ENCODE results near the gene ELAVL3. TPM values are rescaled to one million over a fixed set of nuclear protein-coding genes. Genes with fewer than 3 reads are reported as not detected.
A peak's percentile ranks its signal among the peaks of the same experiment; 100 is the strongest.

Gene ELAVL3
- total RNA-seq, 2 experiments from 2014 or later: not detected

DNA sequence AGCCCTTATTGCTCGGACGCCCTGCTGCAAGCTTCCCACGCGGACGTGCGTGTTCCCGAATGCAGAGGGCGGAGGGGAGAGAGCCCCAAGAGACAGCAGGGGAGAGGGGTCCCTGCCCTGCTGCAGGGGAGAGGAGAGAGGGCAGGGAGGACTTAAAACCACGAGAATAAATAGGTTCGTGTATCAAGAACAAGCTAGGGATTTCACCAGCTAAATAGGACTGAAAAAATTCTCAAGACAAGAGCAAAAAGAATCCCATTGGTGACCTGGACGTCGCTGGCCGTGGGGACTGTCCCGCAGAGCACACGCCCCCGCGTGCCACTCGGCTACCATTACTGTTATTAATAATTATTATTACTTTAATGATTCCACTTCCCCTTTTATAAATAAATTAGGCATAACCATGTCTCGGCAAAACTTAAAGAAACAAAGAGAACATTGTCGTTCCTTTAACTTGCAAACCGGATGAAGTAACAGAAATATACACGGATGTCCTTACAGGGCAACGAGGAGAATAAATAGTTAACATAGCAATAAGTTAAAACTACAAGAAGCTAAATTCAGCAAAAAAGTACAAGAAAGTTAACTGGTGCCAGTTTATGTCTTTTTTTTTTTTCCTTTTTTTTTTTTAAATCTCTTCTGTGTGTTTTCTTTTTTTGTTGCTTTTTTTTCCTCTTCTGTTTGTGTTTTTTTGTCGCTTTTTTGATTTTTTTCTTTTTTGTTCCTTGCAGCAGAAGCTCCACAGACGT lies 28.8 kb downstream of the ELAVL3 start:
- no peaks in the 10 kb centered on the region for H3K9me3 Mint-ChIP-seq (ENCODE audit: low read depth)
- no peak overlapping the region for H3K4me3 Mint-ChIP-seq
- no peak for ATAC-seq
- no peak overlapping the region for H3K27ac Mint-ChIP-seq
- H3K27me3 Mint-ChIP-seq: no peaks in the 10 kb centered on the region
- no peaks in the 10 kb centered on the region for H3K4me1 Mint-ChIP-seq
- peaks cover 5% of the 10 kb centered on the region for H3K36me3 Mint-ChIP-seq
- CTCF ChIA-PET: interaction anchor here (0.7 to 2.0 kb wide), 4 partner anchors 9 to 69 kb away, joined by 3 to 8 read pairs (median 4); no protein-coding TSS in a partner anchor
- no peak for DNase-seq

- CTCF ChIA-PET: no interaction called here
- no peaks in the 10 kb centered on the region for H3K27me3 Mint-ChIP-seq
- DNase-seq: no peak
- no peaks in the 10 kb centered on the region for H3K9me3 Mint-ChIP-seq (ENCODE audit: low read depth)
- no peak overlapping the region for H3K27ac Mint-ChIP-seq
- H3K4me3 Mint-ChIP-seq: no peak overlapping the region
- peaks cover 7% of the 10 kb centered on the region for H3K36me3 Mint-ChIP-seq
- ATAC-seq: no peak
- H3K4me1 Mint-ChIP-seq: no peaks in the 10 kb centered on the region
These were observed 29.4 kb downstream of the ELAVL3 start for GRCh38 chr19:11451327-11451870.

GRCh38 chr19:11450570-11451326 lies 30.1 kb downstream of the ELAVL3 start:
- no peak overlapping the region for H3K4me3 Mint-ChIP-seq
- no peaks in the 10 kb centered on the region for H3K9me3 Mint-ChIP-seq (ENCODE audit: low read depth)
- no peaks in the 10 kb centered on the region for H3K4me1 Mint-ChIP-seq
- ATAC-seq (no peak), DNase-seq (no peak)
- CTCF ChIA-PET: interaction anchor here (0.7 to 2.0 kb wide), 4 partner anchors 9 to 70 kb away, joined by 3 to 5 read pairs (median 3); partner anchors contain the start of genes ODAD3 and PRKCSH
- no peaks in the 10 kb centered on the region for H3K27me3 Mint-ChIP-seq
- no peak overlapping the region for H3K27ac Mint-ChIP-seq
- peaks cover 7% of the 10 kb centered on the region for H3K36me3 Mint-ChIP-seq

GRCh38 chr19:11448923-11449554 lies 31.8 kb downstream of the ELAVL3 start:
- no peak for DNase-seq
- H3K9me3 Mint-ChIP-seq (ENCODE audit: low read depth): no peaks in the 10 kb centered on the region
- H3K27ac Mint-ChIP-seq: no peak overlapping the region
- CTCF ChIA-PET: interaction anchor here (0.8 to 2.0 kb wide), 3 partner anchors 34 to 68 kb away, joined by 3 to 5 read pairs (median 4); no protein-coding TSS in a partner anchor
- no peak overlapping the region for H3K4me3 Mint-ChIP-seq
- H3K4me1 Mint-ChIP-seq: no peaks in the 10 kb centered on the region
- no peak for ATAC-seq
- no peaks in the 10 kb centered on the region for H3K27me3 Mint-ChIP-seq
- peaks cover 7% of the 10 kb centered on the region for H3K36me3 Mint-ChIP-seq

DNA sequence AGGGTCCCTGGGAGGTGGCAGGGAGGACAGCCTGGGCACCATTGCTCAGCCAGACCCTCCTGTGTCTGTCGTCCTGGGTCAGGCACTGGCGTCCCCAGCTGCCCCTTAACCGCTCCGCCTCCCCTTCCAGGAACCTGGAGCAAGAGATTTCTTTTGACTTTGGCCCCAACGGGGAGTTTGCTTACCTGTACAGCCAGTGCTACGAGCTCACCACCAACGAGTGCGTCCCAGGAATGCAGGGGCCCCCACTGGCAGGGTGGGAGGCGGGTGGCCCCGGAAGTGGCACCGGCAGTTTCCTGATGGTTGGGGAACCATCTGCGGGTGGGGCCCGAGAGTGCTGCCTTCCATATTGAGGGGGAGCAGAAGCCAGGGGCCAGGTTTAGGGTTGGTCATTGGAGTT lies 32.4 kb downstream of the ELAVL3 start:
- no peaks in the 10 kb centered on the region for H3K27me3 Mint-ChIP-seq
- no peaks in the 10 kb centered on the region for H3K4me1 Mint-ChIP-seq
- DNase-seq: no peak
- no peak for ATAC-seq
- CTCF ChIA-PET: interaction anchor here (0.9 to 2.0 kb wide), 3 partner anchors 20 to 67 kb away, joined by 3 to 5 read pairs (median 4); no protein-coding TSS in a partner anchor
- no peaks in the 10 kb centered on the region for H3K9me3 Mint-ChIP-seq (ENCODE audit: low read depth)
- no peak overlapping the region for H3K4me3 Mint-ChIP-seq
- no peak overlapping the region for H3K27ac Mint-ChIP-seq
- H3K36me3 Mint-ChIP-seq: peaks cover 7% of the 10 kb centered on the region

DNA sequence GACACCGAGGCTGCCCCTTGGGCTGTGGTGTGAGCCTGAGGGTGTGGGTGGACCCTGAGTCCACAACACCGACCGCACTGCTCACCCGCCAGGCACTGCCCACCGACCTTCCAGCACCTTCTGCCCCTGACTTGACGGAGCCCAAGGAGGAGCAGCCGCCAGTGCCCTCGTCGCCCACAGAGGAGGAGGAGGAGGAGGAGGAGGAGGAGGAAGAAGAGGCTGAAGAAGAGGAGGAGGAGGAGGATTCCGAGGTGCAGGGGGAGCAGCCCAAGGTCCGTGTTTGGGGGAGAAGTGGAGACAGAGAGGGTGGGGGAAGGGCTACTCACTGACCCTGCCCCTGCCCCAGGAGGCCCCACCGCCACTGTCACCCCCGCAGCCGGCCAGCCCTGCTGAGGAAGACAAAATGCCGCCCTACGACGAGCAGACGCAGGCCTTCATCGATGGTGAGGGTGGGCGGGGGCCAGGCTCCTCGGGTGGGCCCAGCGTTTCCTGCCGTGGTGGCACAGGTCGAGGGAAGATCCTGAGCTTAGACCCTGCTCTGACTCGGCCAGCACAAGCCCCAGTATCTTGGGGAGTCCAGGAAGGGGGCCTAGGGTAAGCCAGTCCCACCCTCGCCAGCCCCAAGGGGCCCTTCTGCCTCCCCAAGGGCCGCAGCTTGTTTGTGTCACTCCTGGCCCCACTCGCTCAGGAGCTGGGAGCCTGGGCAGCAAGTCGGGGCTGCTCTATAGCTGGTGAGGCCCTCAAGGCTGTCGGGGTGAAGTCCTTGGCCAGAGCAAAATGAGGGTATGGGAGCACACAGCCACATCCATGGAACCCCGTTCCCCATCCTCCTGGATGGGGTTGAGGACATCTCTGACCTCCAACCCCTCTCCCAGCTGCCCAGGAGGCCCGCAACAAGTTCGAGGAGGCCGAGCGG lies 33.2 kb downstream of the ELAVL3 start:
- Mint-ChIP-seq H3K4me1 (no peaks in the 10 kb centered on the region), H3K4me3 (no peak overlapping the region), H3K9me3 (ENCODE audit: low read depth) (no peaks in the 10 kb centered on the region)

GRCh38 chr19:11446652-11447301 lies 34.1 kb downstream of the ELAVL3 start:
- peak; percentile 63 for ATAC-seq
- Mint-ChIP-seq H3K4me3 (no peak overlapping the region), H3K9me3 (ENCODE audit: low read depth) (no peaks in the 10 kb centered on the region), H3K27ac (no peak overlapping the region), H3K27me3 (no peaks in the 10 kb centered on the region), H3K4me1 (no peaks in the 10 kb centered on the region), H3K36me3 (peaks cover 14% of the 10 kb centered on the region)
- CTCF ChIA-PET: interaction anchor here (0.8 to 1.6 kb wide), 3 partner anchors 9 to 153 kb away, joined by 3 to 5 read pairs (median 3); partner anchors contain the start of gene PRKCSH
- peak; percentile 50 for DNase-seq

More for the DNA sequence above, 33.2 kb downstream of the ELAVL3 start:
- no peaks in the 10 kb centered on the region for H3K27me3 Mint-ChIP-seq
- no peak for ATAC-seq
- no peak overlapping the region for H3K27ac Mint-ChIP-seq
- peaks cover 8% of the 10 kb centered on the region for H3K36me3 Mint-ChIP-seq
- no peak for DNase-seq
- CTCF ChIA-PET: interaction anchor here (0.8 to 1.2 kb wide), 3 partner anchors 12 to 35 kb away, joined by 3 to 4 read pairs (median 3); partner anchors contain the start of gene PRKCSH

DNA sequence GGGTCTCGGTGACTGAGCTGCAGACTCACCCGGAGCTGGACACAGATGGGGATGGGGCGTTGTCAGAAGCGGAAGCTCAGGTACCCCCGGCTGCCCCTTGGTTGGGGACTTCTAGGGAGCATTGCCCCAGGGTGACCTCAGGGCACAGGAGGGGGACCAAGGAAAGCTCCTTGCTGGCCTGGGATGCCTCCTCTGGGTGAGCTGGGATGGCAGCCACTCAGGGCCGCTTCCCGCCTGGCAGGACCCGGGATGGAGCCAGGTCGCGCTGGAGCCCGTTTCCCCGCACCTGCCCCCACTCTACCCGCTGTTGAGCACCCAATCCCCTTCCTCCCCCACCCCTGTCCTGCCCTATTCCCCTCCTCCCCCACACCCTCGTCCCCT lies 34.6 kb downstream of the ELAVL3 start:
- Mint-ChIP-seq H3K4me3 (no peak overlapping the region), H3K27me3 (no peaks in the 10 kb centered on the region), H3K9me3 (ENCODE audit: low read depth) (no peaks in the 10 kb centered on the region), H3K27ac (no peak overlapping the region), H3K4me1 (no peaks in the 10 kb centered on the region), H3K36me3 (peaks cover 16% of the 10 kb centered on the region)
- DNase-seq (no peak), ATAC-seq (no peak)
- CTCF ChIA-PET: interaction anchor here (0.7 to 1.6 kb wide), 4 partner anchors 9 to 152 kb away, joined by 3 to 5 read pairs (median 3); partner anchors contain the start of genes PRKCSH and SWSAP1

GRCh38 chr19:11445141-11445540 lies 35.7 kb downstream of the ELAVL3 start:
- Mint-ChIP-seq H3K27ac (no peak overlapping the region), H3K9me3 (ENCODE audit: low read depth) (no peaks in the 10 kb centered on the region), H3K4me3 (no peak overlapping the region), H3K36me3 (peaks cover 24% of the 10 kb centered on the region), H3K4me1 (peaks cover 4% of the 10 kb centered on the region), H3K27me3 (no peaks in the 10 kb centered on the region)
- no peak for ATAC-seq
- CTCF ChIA-PET: interaction anchor here (0.7 to 1.6 kb wide), 4 partner anchors 8 to 151 kb away, joined by 3 to 5 read pairs (median 3); partner anchors contain the start of gene PRKCSH
- DNase-seq: no peak

- H3K36me3 Mint-ChIP-seq: peaks cover 22% of the 10 kb centered on the region
- no peaks in the 10 kb centered on the region for H3K9me3 Mint-ChIP-seq (ENCODE audit: low read depth)
- DNase-seq (no peak), ATAC-seq (no peak)
- CTCF ChIA-PET: interaction anchor here (0.9 to 3.2 kb wide), 6 partner anchors 8 to 115 kb away, joined by 3 to 11 read pairs (median 6); partner anchors contain the start of genes ELOF1, ODAD3 and PRKCSH
- no peaks in the 10 kb centered on the region for H3K27me3 Mint-ChIP-seq
- H3K4me1 Mint-ChIP-seq: peaks cover 4% of the 10 kb centered on the region
- H3K27ac Mint-ChIP-seq: no peak overlapping the region
- H3K4me3 Mint-ChIP-seq: no peak overlapping the region
These were observed 36.8 kb downstream of the ELAVL3 start for GRCh38 chr19:11444059-11444458.

DNA sequence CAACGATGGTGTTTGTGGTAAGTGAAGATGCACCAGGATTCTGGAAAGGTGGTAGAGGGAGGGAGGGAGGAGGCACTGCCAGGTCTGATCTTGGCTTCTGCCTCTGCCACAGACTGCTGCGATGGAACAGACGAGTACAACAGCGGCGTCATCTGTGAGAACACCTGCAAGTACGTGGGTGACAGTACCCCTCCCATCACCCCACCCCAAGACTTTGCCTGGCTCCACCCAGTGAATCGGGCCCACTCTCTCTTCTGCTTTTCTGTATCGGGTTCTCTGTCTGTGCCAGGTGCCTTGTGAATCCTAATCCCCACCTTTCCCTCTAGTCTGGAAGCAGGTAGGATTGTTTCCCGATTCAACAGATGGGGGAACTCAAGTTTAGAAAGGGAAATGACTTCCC lies 42.9 kb downstream of the ELAVL3 start:
- ATAC-seq (no peak), DNase-seq (no peak)
- H3K27ac Mint-ChIP-seq: no peak overlapping the region
- peaks cover 30% of the 10 kb centered on the region for H3K4me1 Mint-ChIP-seq
- H3K36me3 Mint-ChIP-seq: peaks cover 44% of the 10 kb centered on the region
- no peaks in the 10 kb centered on the region for H3K27me3 Mint-ChIP-seq
- H3K9me3 Mint-ChIP-seq (ENCODE audit: low read depth): no peaks in the 10 kb centered on the region
- peak overlapping the region; percentile 33 for H3K4me3 Mint-ChIP-seq
- CTCF ChIA-PET: interaction anchor here (0.7 to 1.7 kb wide), 4 partner anchors 8 to 194 kb away, joined by 3 to 5 read pairs (median 4); no protein-coding TSS in a partner anchor

Data from activated CD8-positive, alpha-beta memory T cell treated with anti-CD3 and anti-CD28 coated beads, Interleukin-2, amount 10 ng/mL, durations not matched to agents 7 days and 5 days (primary cell).